Measurements from ENCODE around the gene FNDC1.

- TF ChIP-seq, protein P1, sequence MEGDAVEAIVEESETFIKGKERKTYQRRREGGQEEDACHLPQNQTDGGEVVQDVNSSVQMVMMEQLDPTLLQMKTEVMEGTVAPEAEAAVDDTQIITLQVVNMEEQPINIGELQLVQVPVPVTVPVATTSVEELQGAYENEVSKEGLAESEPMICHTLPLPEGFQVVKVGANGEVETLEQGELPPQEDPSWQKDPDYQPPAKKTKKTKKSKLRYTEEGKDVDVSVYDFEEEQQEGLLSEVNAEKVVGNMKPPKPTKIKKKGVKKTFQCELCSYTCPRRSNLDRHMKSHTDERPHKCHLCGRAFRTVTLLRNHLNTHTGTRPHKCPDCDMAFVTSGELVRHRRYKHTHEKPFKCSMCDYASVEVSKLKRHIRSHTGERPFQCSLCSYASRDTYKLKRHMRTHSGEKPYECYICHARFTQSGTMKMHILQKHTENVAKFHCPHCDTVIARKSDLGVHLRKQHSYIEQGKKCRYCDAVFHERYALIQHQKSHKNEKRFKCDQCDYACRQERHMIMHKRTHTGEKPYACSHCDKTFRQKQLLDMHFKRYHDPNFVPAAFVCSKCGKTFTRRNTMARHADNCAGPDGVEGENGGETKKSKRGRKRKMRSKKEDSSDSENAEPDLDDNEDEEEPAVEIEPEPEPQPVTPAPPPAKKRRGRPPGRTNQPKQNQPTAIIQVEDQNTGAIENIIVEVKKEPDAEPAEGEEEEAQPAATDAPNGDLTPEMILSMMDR (conservative IDR thresholded peaks at IDR 0.05 in 1 of 2, IDR thresholded peaks at IDR 0.05 in 1 of 2; ENCODE audit: low read depth in 1 of 2, low read length in 2 of 2), result no peak
- no peak for TF ChIP-seq EZH2 (IDR thresholded peaks at IDR 0.05; ENCODE audit: low read length, missing control alignments)
These were observed 60.5 kb downstream of the FNDC1 start for GRCh38 chr6:159229651-159230051.
